GM12801 (cell line): ENCODE data around the gene C5orf15.

ENCODE experiments used
- CTCF ChIP-seq: IDR thresholded peaks from one replicate; pipeline ENCODE4 v1.5.1; 2011; ENCODE audit warnings: control low read depth; ENCODE audit not compliant: insufficient read length; ENCODE audit errors: extremely low read depth

Gene C5orf15

GRCh38 chr5:133968204-133968980 lies at the start of gene C5orf15:
TSS of gene C5orf15 (minus strand) at chr5:133968625. CDS start at chr5:133968584, 41 bp downstream.
- TF ChIP-seq CTCF = no peak

- TF ChIP-seq CTCF = no peak
Measured at GRCh38 chr5:134008266-134008749, 39.9 kb upstream of the C5orf15 start.

GRCh38 chr5:134007581-134008265 lies 39.3 kb upstream of the C5orf15 start:
- TF ChIP-seq CTCF = no peak

GRCh38 chr5:134006115-134006514 lies 37.7 kb upstream of the C5orf15 start:
- TF ChIP-seq CTCF = no peak

GRCh38 chr5:134005417-134006061 lies 37.1 kb upstream of the C5orf15 start:
- TF ChIP-seq CTCF = no peak

- TF ChIP-seq CTCF = no peak
Measured at GRCh38 chr5:134004626-134005416, 36.4 kb upstream of the C5orf15 start, which contains the start of gene VDAC1. TSS of gene VDAC1 (minus strand) at chr5:134004975. CDS start at chr5:133993012, 11,963 bp downstream.
